Stimulated activated CD8-positive, alpha-beta memory T cell treated with anti-CD3 and anti-CD28 coated beads, Interleukin-15, amount 100 ng/mL, for 4 hours (primary cell): Measurements from ENCODE around the gene USP17L21.
"Not testable (repeated sequence)": the region's sequence is repeated elsewhere in the genome, so short reads cannot be mapped to it uniquely, and the experiment has no call there.

ENCODE experiments used
- DNase-seq, 2 donors: peaks; one replicate each; pipeline ENCODE4 v3.0.0-alpha.2; 2020; ENCODE audit warnings: low read depth in 2 of 2

USP17L21 gene

DNA sequence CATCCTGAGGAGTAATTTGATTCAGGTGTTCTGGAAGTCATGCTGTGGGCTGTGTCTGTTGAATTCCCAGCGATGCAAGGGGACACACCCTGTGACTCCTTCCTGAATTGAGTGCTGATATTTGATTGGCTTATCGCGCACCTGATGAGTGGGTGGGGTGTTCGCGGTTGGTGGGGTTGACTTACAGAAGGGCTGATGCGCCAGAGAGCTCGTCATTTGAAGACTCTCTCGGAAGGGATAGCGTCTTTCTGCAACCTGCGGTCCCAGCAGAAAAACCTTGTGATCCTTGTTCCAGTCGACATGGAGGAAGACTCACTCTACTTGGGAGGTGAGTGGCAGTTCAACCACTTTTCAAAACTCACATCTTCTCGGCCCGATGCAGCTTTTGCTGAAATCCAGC, at the start of gene USP17L21:
TSS of gene USP17L21 (plus strand) at position 301 of the 400 bp plus-strand sequence. CDS start at position 301, 0 bp downstream.
- DNase-seq, result not testable (repeated sequence)

- not testable (repeated sequence) for DNase-seq
Measured at GRCh38 chr4:9214701-9215100, 48.0 kb upstream of the USP17L21 start.

DNA sequence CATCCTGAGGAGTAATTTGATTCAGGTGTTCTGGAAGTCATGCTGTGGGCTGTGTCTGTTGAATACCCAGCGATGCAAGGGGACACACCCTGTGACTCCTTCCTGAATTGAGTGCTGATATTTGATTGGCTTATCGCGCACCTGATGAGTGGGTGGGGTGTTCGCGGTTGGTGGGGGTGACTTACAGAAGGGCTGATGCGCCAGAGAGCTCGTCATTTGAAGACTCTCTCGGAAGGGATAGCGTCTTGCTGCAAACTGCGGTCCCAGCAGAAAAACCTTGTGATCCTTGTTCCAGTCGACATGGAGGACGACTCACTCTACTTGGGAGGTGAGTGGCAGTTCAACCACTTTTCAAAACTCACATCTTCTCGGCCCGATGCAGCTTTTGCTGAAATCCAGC, 47.6 kb upstream of the USP17L21 start, which contains the start of gene USP17L11:
TSS of gene USP17L11 (plus strand) at position 301 of the 400 bp plus-strand sequence. CDS start at position 301, 0 bp downstream.
- not testable (repeated sequence) for DNase-seq

DNA sequence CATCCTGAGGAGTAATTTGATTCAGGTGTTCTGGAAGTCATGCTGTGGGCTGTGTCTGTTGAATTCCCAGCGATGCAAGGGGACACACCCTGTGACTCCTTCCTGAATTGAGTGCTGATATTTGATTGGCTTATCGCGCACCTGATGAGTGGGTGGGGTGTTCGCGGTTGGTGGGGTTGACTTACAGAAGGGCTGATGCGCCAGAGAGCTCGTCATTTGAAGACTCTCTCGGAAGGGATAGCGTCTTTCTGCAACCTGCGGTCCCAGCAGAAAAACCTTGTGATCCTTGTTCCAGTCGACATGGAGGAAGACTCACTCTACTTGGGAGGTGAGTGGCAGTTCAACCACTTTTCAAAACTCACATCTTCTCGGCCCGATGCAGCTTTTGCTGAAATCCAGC, 42.8 kb upstream of the USP17L21 start, which contains the start of gene USP17L12:
TSS of gene USP17L12 (plus strand) at position 301 of the 400 bp plus-strand sequence. CDS start at position 301, 0 bp downstream.
- DNase-seq, result not testable (repeated sequence)

GRCh38 chr4:9224596-9224995, 38.1 kb upstream of the USP17L21 start, which contains the start of gene USP17L13:
USP17L13 (plus strand) TSS chr4:9224896; CDS start chr4:9224896, 0 bp downstream.
- not testable (repeated sequence) for DNase-seq

DNA sequence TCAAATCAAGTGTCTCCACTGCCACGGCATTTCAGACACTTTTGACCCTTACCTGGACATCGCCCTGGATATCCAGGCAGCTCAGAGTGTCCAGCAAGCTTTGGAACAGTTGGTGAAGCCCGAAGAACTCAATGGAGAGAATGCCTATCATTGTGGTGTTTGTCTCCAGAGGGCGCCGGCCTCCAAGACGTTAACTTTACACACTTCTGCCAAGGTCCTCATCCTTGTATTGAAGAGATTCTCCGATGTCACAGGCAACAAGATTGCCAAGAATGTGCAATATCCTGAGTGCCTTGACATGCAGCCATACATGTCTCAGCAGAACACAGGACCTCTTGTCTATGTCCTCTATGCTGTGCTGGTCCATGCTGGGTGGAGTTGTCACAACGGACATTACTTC, 32.4 kb upstream of the USP17L21 start:
- not testable (repeated sequence) for DNase-seq

- DNase-seq, result not testable (repeated sequence)
Measured at GRCh38 chr4:9234085-9234484, 28.6 kb upstream of the USP17L21 start, which contains the start of gene USP17L15. USP17L15 (plus strand) TSS chr4:9234385; CDS start chr4:9234385, 0 bp downstream.

DNA sequence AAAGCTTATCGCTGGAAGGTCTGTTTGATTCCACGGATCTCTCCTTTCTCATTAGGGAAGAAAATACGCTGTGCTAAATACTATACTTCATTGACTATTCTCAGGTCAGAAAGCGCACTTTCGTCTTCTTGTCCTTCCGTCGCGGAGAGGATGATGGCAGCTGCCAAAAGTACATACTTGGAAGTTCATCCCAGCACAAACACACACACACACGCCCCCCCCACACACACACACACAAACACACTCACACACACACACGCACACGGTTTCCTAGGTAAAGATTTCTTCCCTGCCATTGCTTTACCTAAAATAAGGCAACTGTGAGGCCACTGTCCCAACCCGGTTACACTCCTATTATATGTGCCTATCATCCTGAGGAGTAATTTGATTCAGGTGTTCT, 24.2 kb upstream of the USP17L21 start:
- not testable (repeated sequence) for DNase-seq

DNA sequence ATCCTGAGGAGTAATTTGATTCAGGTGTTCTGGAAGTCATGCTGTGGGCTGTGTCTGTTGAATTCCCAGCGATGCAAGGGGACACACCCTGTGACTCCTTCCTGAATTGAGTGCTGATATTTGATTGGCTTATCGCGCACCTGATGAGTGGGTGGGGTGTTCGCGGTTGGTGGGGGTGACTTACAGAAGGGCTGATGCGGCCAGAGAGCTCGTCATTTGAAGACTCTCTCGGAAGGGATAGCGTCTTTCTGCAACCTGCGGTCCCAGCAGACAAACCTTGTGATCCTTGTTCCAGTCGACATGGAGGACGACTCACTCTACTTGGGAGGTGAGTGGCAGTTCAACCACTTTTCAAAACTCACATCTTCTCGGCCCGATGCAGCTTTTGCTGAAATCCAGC, 19.1 kb upstream of the USP17L21 start, which contains the start of gene USP17L17:
TSS of gene USP17L17 (plus strand) at position 301 of the 400 bp plus-strand sequence. CDS start at position 301, 0 bp downstream.
- DNase-seq, result not testable (repeated sequence)

DNA sequence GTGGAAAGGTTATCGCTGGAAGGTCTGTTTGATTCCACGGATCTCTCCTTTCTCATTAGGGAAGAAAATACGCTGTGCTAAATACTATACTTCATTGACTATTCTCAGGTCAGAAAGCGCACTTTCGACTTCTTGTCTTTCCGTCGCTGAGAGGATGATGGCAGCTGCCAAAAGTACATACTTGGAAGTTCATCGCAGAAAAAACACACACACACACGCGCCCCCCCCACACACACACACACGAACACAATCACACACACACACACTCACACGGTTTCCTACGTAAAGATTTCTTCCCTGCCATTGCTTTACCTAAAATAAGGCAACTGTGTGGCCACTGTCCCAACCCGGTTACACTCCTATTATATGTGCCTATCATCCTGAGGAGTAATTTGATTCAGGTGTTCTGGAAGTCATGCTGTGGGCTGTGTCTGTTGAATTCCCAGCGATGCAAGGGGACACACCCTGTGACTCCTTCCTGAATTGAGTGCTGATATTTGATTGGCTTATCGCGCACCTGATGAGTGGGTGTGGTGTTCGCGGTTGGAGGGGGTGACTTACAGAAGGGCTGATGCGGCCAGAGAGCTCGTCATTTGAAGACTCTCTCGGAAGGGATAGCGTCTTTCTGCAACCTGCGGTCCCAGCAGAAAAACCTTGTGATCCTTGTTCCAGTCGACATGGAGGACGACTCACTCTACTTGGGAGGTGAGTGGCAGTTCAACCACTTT, 14.6 kb upstream of the USP17L21 start, which contains the start of gene USP17L18:
TSS of gene USP17L18 (plus strand) at position 678 of the 728 bp plus-strand sequence. CDS start at position 678, 0 bp downstream.
- DNase-seq, result not testable (repeated sequence)

DNA sequence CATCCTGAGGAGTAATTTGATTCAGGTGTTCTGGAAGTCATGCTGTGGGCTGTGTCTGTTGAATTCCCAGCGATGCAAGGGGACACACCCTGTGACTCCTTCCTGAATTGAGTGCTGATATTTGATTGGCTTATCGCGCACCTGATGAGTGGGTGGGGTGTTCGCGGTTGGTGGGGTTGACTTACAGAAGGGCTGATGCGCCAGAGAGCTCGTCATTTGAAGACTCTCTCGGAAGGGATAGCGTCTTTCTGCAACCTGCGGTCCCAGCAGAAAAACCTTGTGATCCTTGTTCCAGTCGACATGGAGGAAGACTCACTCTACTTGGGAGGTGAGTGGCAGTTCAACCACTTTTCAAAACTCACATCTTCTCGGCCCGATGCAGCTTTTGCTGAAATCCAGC, 9.6 kb upstream of the USP17L21 start, which contains the start of gene USP17L19:
TSS of gene USP17L19 (plus strand) at position 301 of the 400 bp plus-strand sequence. CDS start at position 301, 0 bp downstream.
- not testable (repeated sequence) for DNase-seq

- not testable (repeated sequence) for DNase-seq
Measured at GRCh38 chr4:9257824-9258223, 4.8 kb upstream of the USP17L21 start, which contains the start of gene USP17L20. USP17L20 (plus strand) TSS chr4:9258124; CDS start chr4:9258124, 0 bp downstream.

- DNase-seq, result not testable (repeated sequence)
Measured at GRCh38 chr4:9267319-9267718, 4.6 kb downstream of the USP17L21 start, which contains the start of gene USP17L22. USP17L22 (plus strand) TSS chr4:9267619; CDS start chr4:9267619, 0 bp downstream.

DNA sequence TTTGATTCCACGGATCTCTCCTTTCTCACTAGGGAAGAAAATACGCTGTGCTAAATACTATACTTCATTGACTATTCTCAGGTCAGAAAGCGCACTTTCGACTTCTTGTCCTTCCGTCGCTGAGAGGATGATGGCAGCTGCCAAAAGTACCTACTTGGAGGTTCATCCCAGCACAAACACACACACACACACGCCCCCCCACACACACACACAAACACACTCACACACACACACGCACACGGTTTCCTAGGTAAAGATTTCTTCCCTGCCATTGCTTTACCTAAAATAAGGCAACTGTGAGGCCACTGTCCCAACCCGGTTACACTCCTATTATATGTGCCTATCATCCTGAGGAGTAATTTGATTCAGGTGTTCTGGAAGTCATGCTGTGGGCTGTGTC, 9.0 kb downstream of the USP17L21 start:
- DNase-seq, result not testable (repeated sequence)
